NCI-H226 (cell line): ENCODE data around the gene CTSD.

Experiments used
- DNase-seq: peaks from one replicate; pipeline ENCODE4 v3.0.0-alpha.2; 2015

Gene CTSD

DNA sequence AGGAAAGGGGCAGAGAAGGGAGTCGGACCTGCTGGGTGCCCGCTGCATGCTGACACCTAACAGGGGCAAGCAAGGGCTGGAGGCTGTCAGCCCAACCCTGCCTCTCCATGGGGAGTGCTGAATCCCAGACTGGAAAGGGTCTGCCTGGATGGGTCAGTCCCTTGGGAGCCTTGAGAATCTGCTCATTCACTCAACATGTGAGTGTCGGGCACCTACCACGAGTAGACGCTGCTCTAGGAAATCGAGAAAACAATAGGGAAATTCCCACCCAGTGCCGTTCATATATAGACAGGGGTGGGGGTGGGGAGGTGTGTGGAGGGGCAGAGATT, 4.4 kb upstream of the CTSD start:
- DNase-seq = no peak

DNA sequence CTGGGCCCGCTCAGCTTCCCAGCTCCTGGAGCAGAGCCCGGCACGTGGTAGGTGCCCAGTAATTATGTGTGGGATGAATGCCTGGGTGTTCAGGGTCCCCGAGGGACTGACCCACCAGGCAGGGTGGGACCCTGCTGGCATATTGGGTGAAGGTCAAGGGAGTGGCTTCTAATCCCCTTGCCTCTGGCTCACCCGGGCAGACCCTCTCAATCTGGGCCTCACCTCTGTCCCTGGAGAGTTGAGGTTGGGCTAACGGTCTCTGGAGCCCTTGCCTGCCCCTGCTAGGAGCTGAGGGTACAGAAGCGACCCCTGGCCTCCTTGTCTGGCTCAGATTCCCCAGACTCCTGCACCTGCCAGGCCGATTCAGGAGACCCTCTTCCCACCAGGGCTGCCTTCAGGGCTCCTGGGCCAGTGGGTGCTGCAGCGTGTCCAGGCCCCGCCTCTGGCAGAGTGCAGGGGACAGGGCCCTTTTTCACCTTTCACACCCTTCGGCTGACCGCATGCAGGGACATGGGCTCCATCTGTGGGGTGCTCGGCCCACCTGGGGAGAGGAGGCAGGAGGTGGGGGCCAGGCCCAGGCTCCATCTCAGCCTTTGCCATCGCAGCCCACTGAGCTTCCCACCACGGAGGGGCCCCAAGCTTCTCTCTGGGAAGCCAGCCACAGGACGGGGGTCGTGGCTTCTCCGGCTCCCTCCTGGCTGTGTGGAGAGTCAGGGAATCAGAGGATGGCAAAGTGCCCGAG, 3.8 kb upstream of the CTSD start:
- DNase-seq = no peak

DNA sequence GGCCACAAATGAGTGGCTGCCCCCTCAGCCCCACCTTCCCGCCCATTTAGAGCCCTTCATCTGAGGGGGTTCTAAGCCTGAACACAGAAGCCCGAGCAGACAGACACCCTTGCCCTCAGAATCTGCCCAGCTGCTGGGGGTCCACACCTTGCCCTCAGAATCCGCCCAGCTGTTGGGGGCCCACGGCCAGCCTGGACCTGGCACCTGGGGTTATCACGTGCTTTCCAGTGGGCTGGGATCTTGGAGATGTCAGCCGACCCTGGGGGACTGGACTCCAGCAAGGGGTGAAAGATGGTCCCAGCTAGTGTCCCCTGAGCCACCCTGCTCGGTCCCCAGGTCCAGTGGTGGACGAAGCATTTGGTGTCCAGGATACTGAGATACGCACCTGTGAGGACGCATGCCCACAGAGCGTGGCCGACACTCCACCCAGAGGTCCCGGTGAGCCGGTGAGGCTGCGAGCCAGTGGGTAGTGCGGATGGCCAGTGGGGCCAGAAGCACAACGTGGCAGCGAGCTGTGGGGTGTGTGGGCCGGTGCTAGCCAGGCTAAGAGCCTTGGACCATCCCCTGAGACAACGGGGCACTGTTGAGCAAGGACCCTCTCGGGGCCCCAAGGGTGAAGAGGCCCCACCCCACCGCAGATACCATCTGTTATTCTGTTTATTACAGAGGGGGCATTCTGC, 3.1 kb upstream of the CTSD start:
- no peak for DNase-seq

DNA sequence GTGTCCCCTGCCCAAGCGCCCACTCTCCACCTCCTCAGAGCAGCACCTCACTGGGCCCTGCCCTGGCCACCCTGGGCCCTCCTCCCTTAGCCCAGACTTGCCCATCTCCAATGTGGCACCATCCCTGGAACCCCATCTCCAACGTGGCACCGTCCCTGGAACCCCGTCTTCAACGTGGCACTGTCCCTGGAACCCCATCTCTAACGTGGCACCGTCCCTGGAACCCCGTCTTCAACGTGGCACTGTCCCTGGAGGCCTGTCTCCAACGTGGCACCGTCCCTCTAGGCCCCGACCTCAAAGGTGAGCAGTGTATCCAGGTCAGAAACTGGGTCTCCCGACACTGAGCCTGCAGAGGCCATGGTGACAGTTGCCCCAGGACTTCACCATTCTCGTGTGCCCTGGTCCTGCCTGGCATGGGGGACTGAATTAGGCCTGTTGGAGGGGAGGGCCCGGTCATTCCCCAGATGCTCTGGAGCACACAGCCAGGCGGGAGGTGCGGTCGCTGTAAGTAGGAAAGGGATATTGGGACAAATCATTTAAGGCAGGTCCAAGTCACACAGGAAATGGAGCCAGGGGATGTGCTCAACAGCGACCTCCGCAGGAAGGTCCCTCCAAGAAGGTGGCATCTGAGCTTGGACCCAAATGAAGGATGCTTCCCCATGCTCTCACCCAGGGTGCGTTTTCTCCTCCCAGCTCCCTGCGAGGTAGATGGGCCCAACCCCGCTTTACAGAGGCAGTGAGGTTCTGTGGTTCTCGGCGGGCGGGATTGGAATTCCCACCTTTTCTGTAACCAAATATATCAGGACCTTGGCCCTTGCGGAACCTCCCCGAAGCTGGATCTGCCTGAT, 2.4 kb upstream of the CTSD start:
- DNase-seq = no peak

DNA sequence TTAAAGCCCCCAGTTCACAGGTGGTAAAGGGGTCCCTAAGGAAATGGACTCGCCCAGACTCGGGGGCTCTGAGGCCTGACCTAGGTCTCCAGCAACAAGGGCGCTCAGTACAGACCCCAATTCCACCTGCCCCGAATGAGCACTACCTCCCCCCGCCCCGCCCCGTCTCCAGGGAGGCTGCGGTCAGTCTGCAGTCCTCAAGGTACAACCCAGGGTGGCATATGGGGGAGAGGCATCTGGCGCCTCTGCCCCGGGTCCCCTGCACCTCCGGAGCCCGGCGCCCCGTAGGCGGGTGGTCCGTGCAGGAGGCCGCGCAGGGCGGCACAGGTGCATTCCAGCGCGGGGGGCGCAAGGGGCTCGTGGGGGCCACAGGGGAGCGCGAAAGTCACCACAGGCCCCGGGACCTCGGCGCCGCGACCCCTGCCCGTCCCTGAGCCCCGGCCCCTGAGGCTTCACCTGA, 361 bp downstream of the CTSD start:
- DNase-seq = no peak

DNA sequence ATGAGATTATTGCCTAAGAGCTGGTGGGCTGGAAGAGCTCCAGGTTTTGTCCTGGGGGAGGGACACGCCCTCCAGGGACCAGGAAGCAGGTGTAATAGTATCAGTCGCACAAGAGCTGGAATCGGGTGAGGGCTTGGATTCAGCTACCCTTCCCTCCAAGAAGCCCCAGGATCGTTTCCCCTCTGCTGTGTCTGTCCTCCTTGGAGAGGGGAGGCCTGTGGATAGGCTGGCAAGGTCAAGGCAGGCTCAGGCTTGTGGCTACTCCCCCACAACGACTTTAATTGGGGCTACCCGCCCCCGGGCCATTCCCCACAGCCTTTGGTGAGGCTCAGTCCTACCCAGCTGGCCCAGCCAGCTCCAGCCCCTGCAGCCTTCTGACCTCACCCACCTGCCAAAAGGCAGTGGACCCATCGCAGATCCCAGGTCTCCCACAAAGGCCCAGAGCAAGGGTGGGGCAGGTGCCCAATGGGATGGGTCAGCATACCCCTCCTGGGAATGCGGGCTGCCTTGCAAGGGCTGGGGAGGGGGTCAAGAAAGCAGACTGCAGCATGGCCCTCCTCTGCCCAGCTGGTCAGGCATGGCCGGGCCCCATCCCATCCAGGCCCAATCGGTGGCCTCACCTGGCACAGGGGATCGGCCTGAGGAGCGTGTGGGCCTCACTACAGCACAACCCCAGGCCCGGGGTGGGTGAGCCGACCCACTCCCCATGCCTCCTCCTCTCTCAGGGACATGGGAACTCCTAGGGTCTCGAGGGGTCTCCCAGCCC, 1.0 kb downstream of the CTSD start:
- DNase-seq = peak; percentile 40

DNA sequence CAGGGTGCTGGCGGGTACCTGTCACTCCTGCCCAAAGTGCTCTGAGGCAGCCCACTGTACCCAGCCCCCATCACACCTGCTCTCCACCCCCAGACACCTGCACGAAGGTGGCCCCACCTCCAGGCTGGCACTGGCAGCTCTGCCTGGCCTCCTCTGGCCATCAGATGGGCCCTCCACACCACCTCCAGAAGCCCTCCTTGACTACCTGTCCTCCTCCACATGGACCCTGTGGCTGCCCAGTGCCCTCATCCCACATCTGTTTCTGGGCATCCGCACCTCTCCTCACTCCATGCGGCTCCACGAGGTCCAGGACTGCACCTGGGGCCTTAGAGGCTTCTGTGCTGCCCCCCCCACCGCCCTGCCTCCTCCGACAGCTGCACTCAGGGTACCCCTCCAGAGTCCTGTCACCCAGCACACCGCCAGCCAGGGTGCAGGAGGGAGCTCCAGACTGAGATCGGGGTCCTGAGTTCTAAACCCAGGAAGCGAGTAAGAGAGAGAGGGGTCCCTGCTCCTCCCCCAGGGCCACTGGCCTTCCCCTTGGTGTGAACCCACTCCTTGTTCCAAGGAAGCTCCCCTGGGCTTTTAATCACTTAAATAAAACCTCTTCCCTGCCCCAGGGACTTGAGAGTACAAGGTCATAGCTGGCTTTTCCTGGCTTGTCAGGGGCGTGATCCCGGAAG, 1.7 kb downstream of the CTSD start:
- DNase-seq = no peak

DNA sequence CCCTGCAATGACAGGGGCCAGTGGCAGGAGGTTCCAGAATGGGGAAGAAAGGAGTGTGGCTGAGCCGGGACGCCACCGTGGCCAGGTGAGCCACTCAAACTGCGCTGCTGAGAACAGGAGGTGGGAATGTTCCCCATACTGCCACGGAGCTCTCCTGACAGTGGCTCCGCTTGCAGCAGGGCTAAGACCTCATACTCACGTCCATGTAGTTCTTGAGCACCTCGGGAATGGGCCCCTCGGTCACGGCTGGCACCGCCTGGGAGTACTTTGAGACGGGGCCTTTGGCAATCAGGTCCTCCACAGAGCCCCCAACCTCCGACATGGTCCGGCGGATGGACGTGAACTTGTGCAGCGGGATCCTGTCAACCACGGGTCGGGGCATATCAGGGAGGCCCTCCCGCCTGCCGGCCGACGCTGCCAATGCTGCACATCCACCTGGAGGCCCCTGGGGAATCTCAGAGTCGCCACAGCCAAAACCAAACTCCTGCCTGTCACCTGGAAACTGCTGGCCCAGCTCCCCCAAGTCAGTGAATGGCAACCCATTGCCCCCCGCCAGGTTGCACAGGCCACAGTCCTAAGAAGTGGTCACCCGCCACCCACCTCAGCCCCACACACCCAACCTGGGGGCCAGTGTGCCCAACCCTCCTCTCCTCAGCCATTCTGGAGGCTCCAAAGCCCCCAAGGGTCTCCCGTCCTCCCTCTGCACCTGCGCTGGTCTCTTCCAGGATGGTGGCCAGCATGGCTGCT, 2.4 kb downstream of the CTSD start:
- DNase-seq = no peak

DNA sequence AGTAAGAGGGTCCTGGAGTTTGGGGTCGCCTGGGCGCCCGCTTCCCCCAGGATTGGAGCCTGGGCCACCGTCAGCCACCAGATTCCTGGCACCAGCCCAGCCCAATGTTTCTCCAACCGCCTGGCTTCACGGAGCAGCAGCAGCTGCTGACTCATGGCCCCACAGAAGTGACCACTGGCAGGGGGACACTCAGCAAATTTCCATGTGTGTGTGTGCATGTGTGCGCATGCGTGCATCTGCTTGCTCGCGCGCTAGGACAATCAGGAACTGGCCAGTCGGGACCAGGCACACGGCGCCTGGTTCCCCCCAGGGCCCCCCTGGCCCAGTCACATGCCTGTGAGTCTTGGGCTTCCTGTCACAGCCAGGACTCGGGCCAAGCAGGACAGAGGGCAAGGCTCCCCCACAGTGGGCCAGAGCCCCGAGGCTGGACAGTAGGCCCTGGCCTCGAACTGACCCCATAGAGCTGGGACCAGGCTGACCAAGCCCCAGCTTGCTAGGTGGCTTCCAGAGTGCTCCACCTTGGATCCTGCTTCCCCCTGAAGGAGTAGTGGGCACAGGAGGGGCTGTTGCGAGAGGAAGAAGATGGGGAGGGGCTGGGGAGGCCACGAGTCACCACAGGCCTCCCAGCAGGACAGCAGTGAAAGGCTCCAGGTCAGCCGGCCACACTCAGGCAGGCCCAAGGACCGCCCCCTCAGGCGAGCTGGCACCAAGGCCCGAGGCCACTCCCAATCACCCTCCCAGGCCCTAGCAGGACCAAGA, 3.2 kb downstream of the CTSD start:
- DNase-seq = no peak

DNA sequence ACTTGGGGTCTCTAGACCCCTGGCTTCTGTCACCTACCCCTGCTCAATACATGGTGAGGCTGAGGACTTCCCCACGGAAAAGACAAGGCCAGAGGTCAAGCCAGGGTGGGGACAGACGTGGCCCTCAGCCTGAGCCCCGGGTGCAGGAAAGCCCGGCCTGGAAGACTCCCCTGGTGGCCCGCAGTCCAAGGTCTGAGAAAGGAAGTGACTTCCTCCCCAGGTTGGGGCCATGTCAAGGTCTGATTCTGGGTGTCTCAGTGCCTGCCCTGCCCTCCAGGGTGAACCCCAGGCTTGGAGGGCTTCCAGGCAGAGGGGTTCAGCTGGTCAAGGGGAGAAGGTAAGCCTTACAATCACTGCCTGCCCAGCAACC, 3.9 kb downstream of the CTSD start:
- no peak for DNase-seq

DNA sequence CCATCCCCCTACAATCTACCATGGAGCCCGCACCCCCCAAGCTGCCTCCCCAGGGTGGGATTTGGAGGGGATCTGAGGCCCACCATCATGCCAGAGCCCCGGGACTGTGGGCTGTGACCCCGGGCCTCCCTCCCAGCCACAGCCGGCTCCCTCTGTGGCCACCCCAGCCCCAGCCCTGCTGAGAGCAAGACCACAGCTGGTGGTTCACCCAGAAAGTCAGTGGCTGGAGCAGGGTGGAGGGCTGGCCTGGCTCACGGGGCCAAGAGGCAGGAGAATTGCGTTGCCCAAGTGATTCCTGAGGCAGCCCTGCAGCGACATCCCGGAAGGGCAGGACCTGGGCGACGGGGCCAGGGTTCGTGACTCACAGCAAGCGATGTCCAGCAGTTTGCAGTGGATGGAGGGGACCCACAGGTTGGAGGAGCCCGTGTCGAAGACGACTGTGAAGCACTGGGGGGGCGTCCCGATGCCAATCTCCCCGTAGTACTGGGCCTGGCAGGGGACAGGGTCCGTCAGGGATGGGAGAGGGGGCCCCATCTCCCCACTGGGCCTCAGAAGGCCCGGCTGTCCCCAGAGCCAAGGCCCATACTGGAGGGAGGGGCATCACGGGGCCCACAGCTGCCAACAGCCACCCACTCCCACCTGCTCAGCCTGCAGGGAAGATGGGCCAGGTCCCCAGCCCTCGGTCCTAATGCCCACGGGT, 4.4 kb downstream of the CTSD start:
- DNase-seq = no peak

DNA sequence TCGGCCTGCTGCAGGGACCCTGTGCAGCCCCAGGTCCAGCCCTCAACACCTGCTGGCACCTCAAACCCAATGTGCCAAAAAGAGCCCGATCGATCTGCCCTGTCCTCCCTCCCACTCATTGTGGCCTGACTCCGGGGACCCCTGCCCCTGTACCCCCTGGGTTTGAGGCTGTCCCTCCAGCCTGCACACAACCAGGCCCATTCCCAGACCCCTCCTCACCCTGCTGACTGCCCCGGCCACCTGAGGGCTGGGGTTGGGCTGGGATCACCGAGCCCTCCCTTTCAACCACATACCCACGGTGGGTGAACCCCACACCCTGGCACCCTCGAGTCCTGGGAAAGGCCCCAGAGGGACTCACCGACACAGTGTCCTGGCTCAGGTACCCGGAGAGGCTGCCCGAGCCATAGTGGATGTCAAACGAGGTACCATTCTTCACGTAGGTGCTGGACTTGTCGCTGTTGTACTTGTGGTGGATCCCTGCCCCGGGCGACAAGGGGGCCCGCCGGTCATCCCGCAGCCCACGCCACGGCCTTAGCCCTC, 5.0 kb downstream of the CTSD start:
- DNase-seq = no peak

DNA sequence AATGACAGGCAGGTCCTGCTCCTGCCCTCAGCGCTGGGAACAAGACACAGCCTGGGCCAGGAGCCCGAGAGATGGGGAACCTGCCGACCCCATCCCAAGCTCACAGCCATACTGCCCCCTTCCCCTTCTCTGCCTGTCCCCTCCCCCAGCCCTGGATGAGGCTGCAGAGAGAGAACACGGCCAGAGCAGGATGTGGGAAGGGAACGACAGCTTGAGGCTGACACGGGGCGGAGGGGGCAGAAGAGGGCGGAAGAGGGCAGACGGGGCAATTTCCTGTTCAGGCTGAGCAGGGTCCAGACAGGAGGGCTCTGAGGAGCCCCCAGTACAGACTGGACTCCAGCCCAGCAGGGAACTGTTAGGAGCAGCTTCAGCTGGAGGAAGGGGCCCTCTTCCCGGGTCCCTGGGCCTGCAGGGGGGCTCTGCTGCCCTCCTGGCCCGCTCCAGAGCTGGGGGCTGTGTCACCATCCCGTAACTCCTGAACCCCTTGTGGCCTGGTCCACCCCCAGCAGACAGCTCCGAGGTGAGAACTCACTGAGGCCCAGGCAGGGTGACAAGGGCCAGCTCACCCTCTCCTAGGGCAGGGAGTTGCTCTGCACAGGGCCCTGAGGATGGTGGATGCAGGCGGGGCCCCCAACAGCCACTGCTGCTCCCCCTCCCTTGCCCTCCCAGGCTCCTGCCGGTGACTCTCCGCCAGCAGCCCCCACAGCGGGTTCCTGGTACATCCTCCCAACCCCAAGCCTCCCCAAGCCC, 5.7 kb downstream of the CTSD start:
- no peak for DNase-seq

DNA sequence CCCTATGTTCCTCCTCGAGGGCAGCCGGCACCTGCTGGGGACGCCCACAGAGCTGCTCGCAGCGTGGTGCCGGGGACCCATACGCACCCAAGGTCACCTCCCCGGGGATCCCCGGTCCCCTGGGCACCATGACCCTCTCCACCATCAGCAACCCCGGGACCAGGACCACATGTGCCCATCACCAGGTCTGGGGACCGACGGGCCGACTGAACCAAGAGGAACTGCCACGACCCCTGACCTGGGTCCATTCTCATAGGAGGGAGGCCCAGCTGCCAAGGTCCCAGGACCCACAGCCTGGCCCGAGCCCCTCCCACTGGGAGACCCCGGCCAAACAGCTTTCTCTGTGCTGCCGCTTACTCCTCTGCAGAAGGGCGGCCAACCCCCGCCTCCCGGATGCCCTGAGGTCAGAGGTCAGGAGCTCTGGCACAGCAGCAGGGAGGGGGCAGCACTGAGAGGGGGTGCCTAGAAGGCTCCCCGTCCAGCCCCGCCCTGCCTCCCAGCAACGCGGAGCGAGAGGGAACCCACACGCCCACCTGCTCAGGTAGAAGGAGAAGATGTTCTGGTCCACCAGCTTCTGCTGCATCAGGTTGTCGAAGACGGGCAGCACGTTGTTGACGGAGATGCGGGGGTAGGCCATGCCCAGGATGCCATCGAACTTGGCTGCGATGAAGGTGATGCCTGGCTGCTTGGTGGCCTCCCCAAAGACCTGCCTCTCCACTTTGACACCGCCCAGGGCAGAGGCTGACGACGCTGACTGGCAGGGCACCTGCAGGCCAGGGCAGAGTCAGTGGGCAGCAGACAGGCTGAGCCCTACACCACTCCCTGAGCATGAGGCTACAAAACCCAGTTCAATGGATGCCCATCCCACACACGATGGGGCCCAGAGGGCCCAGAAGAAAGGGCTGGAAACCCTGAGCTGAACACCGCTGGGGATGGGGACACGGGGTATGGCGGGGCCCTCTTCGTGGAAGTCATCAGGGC, 6.6 kb downstream of the CTSD start:
- DNase-seq = no peak

DNA sequence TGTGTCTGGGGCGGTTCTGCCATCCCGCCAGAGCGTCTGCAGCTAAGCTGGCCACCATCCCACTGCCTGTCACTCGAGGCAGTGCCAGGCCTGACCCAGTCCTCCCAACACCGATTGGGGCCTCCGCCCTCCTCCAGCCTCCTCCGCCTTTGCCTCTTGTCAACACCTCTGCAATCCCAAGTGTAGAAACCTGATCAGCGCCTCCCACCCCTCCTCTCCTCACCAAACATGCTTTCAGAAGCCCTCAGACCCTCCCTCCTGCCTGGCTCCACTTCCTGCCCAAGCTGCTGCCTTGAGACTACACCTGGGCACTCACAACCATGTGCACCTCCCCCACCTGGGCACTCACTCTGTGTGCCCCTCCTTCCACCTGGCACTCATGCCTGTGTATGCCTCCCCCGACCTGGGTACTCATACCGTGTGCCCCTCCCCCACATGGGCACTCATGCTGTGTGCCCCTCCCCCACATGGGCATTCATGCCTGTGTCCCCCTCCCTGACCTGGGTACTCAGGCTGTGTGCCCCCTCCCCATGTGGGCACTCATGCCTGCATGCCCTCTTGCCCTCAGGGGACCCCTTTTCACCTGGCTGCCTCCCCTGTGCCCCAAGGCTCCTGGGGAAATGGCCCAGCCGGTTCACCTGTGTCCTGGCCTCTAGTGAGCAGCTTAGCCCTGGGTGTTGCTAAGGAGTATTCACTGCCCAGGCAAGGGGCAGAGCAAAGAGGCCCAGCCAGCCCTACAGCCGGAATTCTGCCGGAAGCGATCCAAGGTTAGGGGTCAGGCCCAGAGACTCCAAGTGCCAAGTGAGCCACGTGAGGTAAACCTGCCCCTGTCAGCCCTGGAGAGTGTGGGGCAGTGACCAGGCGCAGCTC, 7.8 kb downstream of the CTSD start:
- no peak for DNase-seq

DNA sequence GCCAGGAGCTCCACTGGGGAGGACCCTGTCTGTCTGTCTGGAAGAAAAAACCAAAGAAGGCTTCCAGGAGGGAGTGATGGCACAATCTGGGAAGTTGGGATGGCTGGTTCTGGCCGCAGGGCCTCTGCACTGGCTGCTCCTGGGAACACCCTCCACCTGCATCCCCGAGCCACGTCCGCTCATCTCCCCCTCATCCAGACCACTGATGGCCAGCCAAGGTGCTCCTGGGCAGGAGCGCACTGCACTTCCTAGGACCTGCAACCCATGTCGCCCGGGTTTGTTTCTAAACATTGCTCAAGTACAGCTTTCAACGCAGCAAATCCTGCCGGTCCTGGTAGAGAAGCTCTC, 8.4 kb downstream of the CTSD start:
- DNase-seq = no peak
